K562 (cell line): ENCODE results near the gene RHOBTB3. TPM values are rescaled to one million over a fixed set of nuclear protein-coding genes. Genes with fewer than 3 reads are reported as not detected.

Experiments
- ASH1L ChIP-seq: fragments of 450-650 bp; IDR thresholded peaks from 2 replicates; pipeline ENCODE4 v1.6.1; 2018; ENCODE audit warnings: borderline replicate concordance, mild to moderate bottlenecking, low read depth; ENCODE audit not compliant: partially characterized antibody
- BRD4 ChIP-seq: fragments of 200-600 bp; sonication (generic); IDR thresholded peaks from 2 replicates; pipeline ENCODE4 v1.6.1; 2017; ENCODE audit warnings: inconsistent platforms
- CUX1 ChIP-seq: fragments of 200-800 bp; sonication (Bioruptor generic); IDR thresholded peaks from 2 replicates; pipeline ENCODE4 v1.6.1; 2016; ENCODE audit warnings: missing genetic modification characterization, missing compliant biosample characterization
- DPF2 ChIP-seq: fragments of 450-650 bp; IDR thresholded peaks from 2 replicates; pipeline ENCODE4 v1.6.1; 2016
- FOXA1 ChIP-seq: fragments of 450-650 bp; IDR thresholded peaks from 2 replicates; pipeline ENCODE4 v1.6.1; 2016; ENCODE audit warnings: mild to moderate bottlenecking, borderline replicate concordance
- GTF3C2 ChIP-seq: IDR thresholded peaks from 3 replicates; pipeline ENCODE4 v1.6.1; 2011; ENCODE audit warnings: borderline replicate concordance, mild to moderate bottlenecking, moderate library complexity; ENCODE audit not compliant: insufficient read length; ENCODE audit errors: extremely low read depth
- HMG20A ChIP-seq: fragments of 450-650 bp; formaldehyde crosslinking; conservative IDR thresholded peaks from 2 replicates; pipeline ENCODE4 v1.4.0; 2020; ENCODE audit warnings: mild to moderate bottlenecking, mixed read lengths
- MED1 ChIP-seq: sonication (generic); formaldehyde crosslinking; IDR thresholded peaks from 2 replicates; pipeline ENCODE4 v1.8.1; 2023; ENCODE audit warnings: missing genetic modification reagents, borderline replicate concordance
- NR3C1 ChIP-seq: sonication (generic); formaldehyde crosslinking; IDR thresholded peaks from 2 replicates; pipeline ENCODE4 v1.8.1; 2022; ENCODE audit warnings: missing genetic modification reagents
- PML ChIP-seq: IDR thresholded peaks from 2 replicates; pipeline ENCODE4 v1.6.1; 2012; ENCODE audit warnings: low read length, inconsistent platforms
- RBFOX2 ChIP-seq: fragments of 200-400 bp; formaldehyde crosslinking; IDR thresholded peaks from 2 replicates; pipeline ENCODE4 v1.6.1; 2017; ENCODE audit warnings: low read depth, mild to moderate bottlenecking, low read length, moderate library complexity
- SMARCA5 ChIP-seq: fragments of 450-650 bp; IDR thresholded peaks from 2 replicates; pipeline ENCODE4 v1.6.1; 2016
- TFE3 ChIP-seq: fragments of 450-650 bp; formaldehyde crosslinking; IDR thresholded peaks from 2 replicates; pipeline ENCODE4 v1.4.0; 2020; ENCODE audit warnings: mild to moderate bottlenecking, mixed read lengths
- ZNF224 ChIP-seq: sonication (generic); formaldehyde crosslinking; IDR thresholded peaks from 2 replicates; pipeline ENCODE4 v1.8.0; 2022; ENCODE audit warnings: mild to moderate bottlenecking, missing genetic modification reagents
- ZNF277 ChIP-seq: fragments of 250-450 bp; sonication (Bioruptor Pico); IDR thresholded peaks from 2 replicates; pipeline ENCODE4 v1.8.0; 2022; ENCODE audit warnings: inconsistent platforms, mild to moderate bottlenecking, moderate library complexity, borderline replicate concordance
- ZNF3 ChIP-seq: fragments of 250-450 bp; sonication (Bioruptor Pico); IDR thresholded peaks from 2 replicates; pipeline ENCODE4 v1.5.0; 2021; ENCODE audit warnings: mild to moderate bottlenecking, moderate library complexity
- ZNF354B ChIP-seq: fragments of 250-450 bp; sonication (Bioruptor Pico); IDR thresholded peaks from 2 replicates; pipeline ENCODE4 v1.4.0; 2020
- ZNF717 ChIP-seq: fragments of 250-450 bp; sonication (Bioruptor Pico); IDR thresholded peaks from 2 replicates; pipeline ENCODE4 v1.5.0; 2021
- polyA plus RNA-seq, 8 experiments: library from polyadenylated mRNA; depleted of rRNA in 4 of 8; stranded (reverse) in 5 of 8; unstranded in 3 of 8; fragments of >200 nt; fragmentation: Nextera tagmentation in 2 of 8; fragmentation: Illumina TruSeq in 1 of 8; extraction: Ambion mirVana in 2 of 8; extraction: Trizol in 1 of 8; gene quantifications; 2 replicates each; pipeline versions ENCODE4 v1.2.1 to v1.2.3, GENCODE V29; 2011 to 2014; ENCODE audit warnings: inconsistent platforms in 1 of 8, missing spikeins in 1 of 8
- total RNA-seq, 7 experiments: library from RNA; depleted of rRNA in 6 of 7; stranded (reverse); fragments of >200 nt in 6 of 7; fragmentation: Illumina TruSeq in 2 of 7; extraction: Trizol in 2 of 7; gene quantifications; 2 replicates each; pipeline versions ENCODE4 v1.2.1 to v1.2.3, GENCODE V29; 2011 to 2021; ENCODE audit warnings: low replicate concordance in 1 of 7

RHOBTB3 gene
- total and polyA plus RNA-seq, 9 of the 15 experiments (the other 6 are each of a cell fraction or from before 2014, with no cell fraction given) = 39.7 to 143 (median 115) TPM

- TF ChIP-seq PML = no peak
- TF ChIP-seq MED1 (CRISPR knock-in tag) = no peak
- TF ChIP-seq BRD4 = peak; percentile 74
- peak; percentile 84 for TF ChIP-seq TFE3
- TF ChIP-seq HMG20A (CRISPR knock-in tag) = peak; percentile 86
- TF ChIP-seq RBFOX2 = no peak
- TF ChIP-seq GTF3C2 = no peak
- TF ChIP-seq ZNF717 (CRISPR knock-in tag) = peak; percentile 97
- peak; percentile 99 for TF ChIP-seq ZNF354B
- no peak for TF ChIP-seq ZNF224
- TF ChIP-seq ASH1L = no peak
- peak; percentile 92 for TF ChIP-seq ZNF3 (CRISPR knock-in tag)
- TF ChIP-seq DPF2 = peak; percentile 39; the same call in 1 of the 2 replicates
- no peak for TF ChIP-seq ZNF277 (CRISPR knock-in tag)
- 0 out of 2 replicates have a peak, but pooled peaks have one; percentile 21 for TF ChIP-seq SMARCA5
- TF ChIP-seq NR3C1 = no peak
- TF ChIP-seq FOXA1 = no peak
- peak; percentile 100 for TF ChIP-seq CUX1
Observed at GRCh38 chr5:95728494-95729114, 2.5 kb upstream of the RHOBTB3 start (continued).
